GM21825 (cell line): ENCODE measurements around the gene MCF2L2.
"Not testable (repeated sequence)": the region's sequence is repeated elsewhere in the genome, so short reads cannot be mapped to it uniquely, and the experiment has no call there.

Experiments
- ATAC-seq: cut with Tn5 transposase; IDR thresholded peaks from one replicate; pipeline ENCODE4 v1.9.1; 2021; ENCODE audit warnings: mild to moderate bottlenecking, moderate library complexity; ENCODE audit not compliant: unreplicated experiment

MCF2L2 gene

DNA sequence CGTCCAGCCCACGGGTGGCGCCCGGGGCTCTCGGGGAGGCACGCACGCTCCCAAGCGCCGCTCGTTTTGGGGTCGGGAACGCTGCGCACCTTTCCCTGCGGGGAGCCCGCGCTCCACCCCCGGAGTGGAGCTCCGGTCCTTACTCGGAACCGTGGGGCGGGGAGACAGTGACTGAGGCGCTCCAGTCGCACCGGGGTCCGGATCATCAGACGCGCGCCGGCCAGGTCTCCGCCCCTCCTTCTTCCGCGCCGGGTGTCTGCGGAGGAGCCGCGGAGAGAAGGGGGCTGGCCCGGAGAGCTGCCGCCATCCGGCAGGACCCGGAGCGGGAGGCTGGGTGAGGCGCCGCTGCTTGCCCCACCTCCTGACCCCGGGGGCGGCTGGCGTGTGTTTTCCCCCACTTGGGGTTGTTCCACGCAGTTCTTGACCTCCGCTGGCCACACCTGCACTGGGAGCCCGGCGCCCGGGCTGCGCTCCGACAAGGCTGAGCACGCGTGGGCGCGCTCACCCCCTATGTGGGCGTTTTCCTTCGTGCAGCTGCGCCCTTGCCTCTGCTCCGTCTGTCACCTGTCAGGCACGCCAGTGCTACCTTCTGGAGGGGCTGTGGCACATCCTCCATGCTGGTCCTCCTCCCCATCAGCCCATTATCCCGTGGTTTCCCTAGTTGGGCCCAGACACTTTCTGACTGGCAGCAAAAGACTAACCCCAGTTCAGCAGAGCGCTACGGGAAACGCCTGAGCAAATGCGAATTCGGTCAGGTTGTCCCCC, at the start of gene MCF2L2:
MCF2L2 (minus strand) TSS at position 173 of the 765 bp plus-strand sequence. CDS start 642 bp downstream, outside the sequence.
- ATAC-seq: peak; percentile 75

- ATAC-seq: no peak
Measured at GRCh38 chr3:183477801-183478456, 49.5 kb upstream of the MCF2L2 start.

- not testable (repeated sequence) for ATAC-seq
Measured at GRCh38 chr3:183475764-183476162, 47.3 kb upstream of the MCF2L2 start.

DNA sequence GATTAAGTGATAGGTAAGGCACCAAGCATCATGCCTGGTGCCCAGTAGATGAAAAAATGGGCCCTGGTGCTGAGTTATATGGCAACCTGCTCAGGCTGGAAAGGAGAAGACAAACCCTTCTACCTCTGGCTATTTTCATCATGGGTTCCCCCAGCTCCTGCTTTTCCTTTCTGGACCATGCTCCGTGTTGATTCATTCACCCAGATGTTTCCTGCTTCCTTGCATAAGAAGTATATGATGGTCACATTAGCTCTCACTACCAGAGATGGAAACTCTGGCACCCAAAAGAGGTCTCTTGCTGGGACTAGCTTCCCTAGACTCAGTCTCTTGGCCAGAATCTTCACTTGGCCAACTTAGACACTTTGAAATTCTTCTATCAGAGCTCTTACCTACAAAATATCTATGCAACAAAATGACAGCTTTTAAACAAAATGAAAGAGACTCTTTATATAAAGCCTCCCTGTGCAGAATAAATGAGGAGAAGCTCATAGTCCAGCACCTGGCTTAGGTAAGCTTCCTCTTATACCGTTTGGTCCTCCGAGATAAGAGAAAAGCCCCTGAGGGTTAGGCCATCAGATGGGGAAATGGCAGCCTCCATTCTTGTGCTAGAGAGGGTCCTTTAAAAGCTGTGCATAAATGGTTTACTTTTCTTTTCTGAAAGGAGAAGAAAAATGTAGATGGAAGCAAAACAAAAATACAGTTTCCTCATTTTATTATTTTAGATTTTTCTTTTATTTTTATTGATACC, 46.8 kb upstream of the MCF2L2 start:
- ATAC-seq: no peak

- ATAC-seq: no peak
Measured at GRCh38 chr3:183473969-183474368, 45.5 kb upstream of the MCF2L2 start.

DNA sequence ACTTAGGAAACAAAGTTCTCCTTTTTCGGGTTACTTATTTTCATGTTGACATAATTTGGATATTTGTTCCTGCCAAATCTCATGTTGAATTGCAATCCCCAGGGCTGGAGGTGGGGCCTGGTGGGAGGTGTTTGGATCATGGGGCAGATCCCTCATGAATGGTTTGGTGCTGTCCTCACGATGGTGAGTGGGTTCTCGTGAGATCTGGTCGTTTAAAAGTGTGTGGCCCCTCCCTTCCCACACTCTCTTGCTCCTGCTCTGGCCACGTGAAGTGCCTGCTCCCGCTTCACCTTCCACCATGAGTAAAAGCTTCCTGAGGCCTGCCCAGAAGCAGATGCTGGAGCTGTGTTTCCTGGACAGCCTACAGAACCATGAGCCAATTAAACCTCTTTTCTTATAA, 43.7 kb upstream of the MCF2L2 start:
- ATAC-seq: no peak

DNA sequence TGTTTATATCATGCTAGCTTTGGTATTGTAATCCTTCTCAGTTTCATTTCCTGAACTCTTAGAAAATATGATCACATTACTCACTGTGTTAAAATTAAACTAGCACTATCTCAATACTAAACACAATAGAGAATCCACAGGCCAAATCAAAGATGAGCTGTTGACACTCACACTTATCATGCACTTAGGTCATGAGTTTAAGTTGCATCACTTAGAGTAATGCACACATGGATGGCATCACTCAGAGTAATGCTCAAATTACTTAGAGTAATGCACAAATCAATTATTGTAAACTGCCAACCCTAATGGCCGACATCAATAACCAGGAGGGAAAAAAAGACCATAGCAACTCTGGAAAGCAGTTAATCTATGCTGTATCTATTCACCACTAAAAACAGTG, 40.0 kb upstream of the MCF2L2 start:
- ATAC-seq: no peak

DNA sequence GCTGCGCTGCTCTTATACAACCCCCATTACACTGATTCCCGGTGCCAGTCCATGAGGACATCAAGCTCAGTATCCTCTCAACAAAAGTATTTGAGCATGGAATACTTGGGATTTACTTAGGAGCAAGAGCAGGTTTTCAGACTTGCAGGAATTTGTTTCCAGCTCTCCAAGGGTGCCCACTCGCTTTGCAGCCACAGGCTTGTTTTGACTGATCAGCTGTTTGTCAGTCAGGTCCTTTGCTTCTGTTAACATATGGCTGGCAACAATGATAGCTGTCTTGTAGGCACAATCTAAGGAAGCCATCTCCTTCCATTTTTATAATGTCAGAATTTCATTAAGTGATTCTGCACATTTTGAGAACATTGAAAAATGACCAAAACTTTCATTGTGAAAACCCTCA, 38.2 kb upstream of the MCF2L2 start:
- ATAC-seq: no peak

DNA sequence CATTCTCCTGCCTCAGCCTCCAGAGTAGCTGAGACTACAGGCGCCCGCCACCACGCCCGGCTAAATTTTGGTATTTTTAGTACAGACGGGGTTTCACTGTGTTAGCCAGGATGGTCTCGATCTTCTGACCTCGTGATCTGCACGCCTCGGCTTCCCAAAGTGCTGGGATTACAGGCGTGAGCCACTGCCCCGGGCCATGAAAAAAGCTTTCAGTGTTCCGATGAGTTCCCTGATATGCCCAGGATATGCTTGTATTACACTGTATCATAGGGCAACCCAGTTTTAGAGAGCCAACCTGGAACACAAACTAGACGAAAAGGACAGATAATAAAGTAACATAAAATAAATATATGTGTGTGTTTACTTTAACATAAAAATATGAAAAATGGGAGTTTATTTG, 37.3 kb upstream of the MCF2L2 start:
- not testable (repeated sequence) for ATAC-seq

- ATAC-seq: no peak
Measured at GRCh38 chr3:183464480-183464879, 36.1 kb upstream of the MCF2L2 start.

DNA sequence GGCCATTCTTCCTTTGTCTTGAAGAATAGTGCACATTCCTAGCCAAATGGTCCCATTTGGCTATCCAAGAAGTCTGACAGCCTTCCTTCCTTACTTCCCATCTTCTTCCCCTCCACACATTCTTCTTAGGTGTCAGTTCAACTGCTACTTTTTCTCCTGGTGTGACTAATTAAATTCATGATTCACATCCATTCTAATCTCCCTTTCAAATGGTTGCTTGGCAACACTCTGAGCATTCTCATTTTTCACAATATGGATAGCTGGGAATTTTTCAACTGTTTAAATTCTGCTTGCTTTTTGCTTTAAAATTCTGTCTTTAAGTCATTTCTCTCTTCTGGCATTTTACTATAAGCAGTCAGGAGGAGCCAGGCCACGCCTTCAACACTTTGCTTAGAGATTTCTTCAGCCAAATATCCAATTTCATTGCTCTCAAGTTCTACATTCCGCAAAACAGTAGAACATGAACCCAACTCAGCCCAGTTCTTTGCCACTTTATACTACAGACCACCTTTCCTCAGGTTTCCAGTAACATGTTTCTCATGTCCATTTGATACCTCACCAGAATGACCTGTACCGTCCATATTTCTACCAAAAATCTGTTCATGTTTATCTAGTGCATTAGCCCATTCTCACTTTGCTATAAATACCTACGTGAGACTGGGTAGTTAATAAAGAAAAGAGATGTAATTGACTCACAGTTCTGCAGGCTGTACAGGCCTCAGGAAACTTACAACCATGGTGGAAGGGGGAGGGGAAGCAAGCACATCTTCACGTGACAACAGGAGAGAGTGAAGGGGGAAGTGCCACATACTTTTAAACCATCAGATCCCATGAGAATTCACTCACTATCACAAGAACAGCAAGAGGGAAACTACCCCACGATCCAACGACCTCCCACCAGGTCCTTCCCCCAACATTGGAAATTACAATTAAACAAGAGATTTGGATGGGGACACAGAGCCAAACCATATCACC, 31.9 kb upstream of the MCF2L2 start:
- ATAC-seq: no peak

DNA sequence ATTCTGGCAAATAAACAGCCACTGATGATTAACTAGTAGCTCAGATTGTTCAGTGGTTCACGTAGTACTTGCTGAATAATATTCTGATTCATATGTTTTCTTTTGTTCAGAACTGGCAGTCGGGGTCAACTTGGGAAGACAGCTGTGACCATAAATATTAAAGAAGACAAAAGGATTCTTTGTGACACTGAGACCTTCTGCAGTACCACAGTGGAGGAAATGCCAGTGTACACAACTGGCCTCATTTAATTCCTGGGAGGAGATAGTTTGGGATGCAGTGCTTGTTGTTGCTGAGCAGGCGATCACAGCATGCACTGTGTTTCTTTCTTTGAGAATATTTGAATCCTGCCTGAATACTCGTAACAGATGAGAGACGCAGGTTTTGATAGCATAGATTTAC, 26.7 kb upstream of the MCF2L2 start:
- ATAC-seq: no peak

- ATAC-seq: no peak
Measured at GRCh38 chr3:183454064-183454463, 25.6 kb upstream of the MCF2L2 start.

- no peak for ATAC-seq
Measured at GRCh38 chr3:183449791-183450190, 21.4 kb upstream of the MCF2L2 start.

- no peak for ATAC-seq
Measured at GRCh38 chr3:183449391-183449790, 21.0 kb upstream of the MCF2L2 start.

DNA sequence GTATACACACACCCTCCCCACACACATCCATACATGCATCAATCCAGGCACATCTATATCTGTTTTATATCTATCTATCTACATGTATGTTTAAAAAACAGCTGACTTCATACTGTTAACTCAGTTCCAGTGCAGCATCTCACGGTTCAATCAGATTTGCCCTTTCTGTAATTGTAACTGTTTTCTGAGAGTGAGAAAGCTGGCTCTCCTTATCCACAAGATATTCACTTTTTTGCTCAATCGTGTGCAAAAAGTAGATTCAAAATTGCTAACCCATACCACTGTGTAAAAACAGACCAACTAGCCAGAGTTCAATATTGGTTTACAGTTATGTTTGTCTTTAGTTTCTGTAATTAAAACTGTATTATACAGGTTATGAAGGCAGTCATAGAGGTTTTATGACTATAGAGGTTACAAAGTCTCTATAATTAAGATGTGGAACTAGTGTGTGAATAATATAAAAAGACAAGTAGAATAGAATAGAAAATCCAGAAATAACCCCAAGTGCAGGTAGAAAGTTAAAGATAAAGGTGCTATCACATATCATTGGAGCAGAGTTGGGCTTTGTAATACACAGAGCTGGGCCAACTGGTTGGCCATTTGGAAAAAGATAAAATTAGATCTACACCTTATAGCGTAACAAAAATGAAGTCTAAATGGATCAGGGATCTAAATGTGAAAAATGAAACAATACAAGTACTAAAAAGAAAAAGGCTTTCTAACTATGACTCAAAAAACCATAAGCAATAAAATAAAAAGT, 20.1 kb upstream of the MCF2L2 start:
- no peak for ATAC-seq

DNA sequence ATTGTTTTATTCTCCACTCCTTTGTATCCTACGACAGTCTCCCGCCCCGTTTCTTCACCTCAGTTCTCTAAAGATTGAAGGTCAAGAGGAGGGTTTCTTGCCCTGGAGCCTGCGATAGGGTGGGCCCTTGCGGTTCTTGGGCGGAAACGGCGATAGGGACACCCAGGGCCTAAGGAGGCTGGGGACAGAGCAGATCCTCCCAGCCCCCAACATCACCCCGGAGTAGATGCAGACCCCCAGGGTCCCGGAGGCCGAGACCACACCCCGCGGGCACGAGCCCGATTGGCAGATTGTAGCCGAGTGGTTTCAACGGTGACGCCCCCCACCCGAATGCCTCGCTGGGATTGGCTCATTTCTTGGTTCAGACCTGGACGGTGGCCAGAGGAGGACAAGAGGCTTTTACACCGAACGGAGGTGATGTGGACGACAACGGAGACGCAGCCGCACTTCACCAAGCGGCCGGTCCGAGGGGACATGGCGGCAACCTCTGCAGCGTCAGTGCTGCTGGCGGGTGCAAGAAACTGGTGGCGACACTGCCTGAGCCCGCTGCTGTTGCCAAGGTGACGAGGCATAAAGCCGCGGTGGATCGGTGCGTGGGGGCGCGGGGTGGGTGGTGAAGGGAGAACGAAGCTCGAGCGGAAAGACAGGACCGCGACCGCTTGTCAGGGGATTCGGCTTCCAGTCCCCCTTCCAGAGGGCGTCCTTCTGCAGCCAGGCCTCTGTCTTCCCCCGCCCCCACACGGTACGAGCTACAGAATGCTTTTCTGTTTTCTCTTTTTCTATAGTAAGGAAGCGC, 19.0 kb upstream of the MCF2L2 start:
- ATAC-seq: peak; percentile 71

- ATAC-seq: no peak
Measured at GRCh38 chr3:183446838-183447205, 18.4 kb upstream of the MCF2L2 start.

DNA sequence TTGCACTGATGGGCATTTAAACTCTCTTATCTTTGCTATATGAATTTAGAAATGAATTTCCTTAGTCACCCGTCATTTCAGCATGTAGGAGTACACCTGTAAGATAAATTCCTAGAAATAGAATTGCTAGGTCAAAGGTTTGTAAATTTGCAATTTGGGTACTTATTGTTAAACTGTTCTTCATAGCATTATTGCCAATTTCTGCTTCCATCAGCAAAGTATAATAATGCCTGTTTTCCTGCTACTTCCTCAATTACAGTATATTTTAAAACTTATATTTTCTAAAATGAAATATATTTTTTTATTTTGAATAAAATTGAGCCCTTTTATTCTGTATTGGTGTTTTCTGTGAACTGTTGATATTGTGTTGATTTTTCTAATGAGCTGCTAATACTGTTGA, 16.3 kb upstream of the MCF2L2 start:
- ATAC-seq: no peak
